HG02642 (cell line): ENCODE measurements around the gene DDX25.

Source experiments
- ATAC-seq: cut with Tn5 transposase; IDR thresholded peaks from one replicate; pipeline ENCODE4 v1.9.1; 2021; ENCODE audit warnings: mild to moderate bottlenecking; ENCODE audit not compliant: unreplicated experiment, poor library complexity

Gene DDX25

DNA sequence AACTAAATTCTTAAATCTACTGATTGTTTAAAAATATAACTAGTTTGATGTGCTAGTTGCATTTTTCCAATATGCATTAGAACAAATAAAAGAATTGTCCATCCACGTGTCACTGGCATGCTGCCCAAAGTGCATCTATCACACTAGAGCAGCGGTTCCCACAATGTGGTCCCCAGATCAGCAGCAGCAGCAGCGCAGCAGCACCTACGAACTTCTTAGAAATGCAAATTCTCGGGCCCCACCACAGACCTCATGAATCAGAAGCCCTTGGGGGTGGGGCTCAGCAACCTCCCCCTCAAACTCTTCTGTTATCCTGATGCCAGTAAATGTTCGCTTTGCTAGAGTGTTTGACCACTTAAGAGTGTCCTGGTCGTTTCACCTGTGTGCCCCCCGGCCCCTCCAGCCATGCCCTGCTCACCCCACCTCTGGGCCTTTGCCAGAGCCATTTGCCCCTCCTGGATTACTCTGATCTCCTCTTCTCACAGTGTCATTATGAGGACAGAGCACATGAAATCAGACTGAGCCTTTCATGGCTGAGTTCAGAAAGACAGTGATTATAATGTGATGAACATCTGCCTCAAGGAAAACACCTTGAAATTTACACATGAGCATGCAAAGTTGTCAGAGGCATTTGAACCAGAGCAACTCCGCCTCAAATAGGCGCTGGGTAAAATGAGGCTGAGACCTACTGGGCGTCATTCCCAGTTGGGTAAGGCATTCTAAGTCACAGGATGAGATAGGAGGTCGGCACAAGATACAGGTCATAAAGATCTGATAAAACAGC, 28.9 kb downstream of the DDX25 start:
- ATAC-seq, result no peak

DNA sequence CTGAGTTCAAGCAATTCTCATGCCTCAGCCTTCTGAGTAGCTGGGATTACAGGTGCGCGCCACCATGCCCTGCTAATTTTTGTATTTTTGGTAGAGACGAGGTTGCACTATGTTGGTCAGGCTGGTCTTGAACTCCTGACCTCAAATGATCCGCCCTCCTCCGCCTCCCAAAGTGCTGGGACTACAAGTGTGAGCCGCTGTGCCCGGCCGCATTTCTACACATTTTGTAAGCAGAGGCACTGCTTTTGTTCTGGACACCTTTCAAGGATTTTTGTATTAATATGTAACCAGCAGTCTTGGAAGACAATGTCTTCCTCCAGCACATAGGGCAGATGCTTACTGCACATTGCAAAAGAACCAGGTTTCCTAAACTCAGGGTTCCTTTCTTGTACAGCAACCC, 30.2 kb downstream of the DDX25 start:
- ATAC-seq, result no peak

DNA sequence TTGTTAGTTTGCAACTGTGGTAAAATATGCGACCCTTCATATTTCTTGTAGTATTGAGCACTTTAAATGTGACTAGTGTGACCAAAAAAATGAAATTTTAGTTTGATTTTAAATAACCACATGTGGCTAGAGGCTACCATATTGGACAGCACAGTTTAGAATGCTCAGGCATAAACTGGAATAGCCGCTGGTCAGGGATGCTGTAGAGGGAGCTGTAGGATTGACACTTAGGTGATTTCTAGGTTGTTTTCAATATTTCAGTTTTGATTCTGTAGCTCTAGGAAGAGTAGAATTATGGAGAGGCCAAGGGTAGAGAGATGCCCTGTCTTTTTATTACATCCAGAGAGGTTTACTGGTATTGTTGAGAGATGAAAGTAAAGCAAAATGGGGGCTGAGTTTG, 30.7 kb downstream of the DDX25 start:
- no peak for ATAC-seq

DNA sequence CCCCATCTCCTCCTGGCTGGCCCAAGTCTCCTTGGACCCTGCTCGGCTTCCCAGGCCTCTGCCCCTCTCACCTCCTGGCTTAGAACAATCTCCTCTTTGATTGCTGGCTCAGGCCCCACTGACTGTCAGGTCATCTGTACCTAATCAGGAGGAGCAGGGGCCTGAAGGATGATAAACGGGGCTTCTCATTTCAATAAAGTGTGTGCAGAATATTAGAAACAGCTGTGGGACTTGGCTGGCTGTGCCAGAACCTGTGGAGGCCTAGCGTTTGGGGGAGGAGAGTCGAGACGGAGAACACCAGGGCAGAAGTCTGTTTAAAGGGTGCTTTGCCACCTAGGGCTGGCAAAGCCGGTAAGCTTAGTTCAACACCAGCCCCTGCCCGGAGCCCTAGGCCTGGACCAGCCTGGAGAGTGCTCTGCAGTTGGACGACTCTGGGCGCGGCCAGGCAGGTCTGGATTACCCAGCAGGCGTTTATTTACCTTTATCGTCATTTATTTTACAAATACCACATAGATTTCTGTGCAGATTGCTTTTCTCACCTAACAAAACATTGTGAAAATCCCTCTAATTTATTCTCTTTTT, 31.4 kb downstream of the DDX25 start:
- no peak for ATAC-seq

DNA sequence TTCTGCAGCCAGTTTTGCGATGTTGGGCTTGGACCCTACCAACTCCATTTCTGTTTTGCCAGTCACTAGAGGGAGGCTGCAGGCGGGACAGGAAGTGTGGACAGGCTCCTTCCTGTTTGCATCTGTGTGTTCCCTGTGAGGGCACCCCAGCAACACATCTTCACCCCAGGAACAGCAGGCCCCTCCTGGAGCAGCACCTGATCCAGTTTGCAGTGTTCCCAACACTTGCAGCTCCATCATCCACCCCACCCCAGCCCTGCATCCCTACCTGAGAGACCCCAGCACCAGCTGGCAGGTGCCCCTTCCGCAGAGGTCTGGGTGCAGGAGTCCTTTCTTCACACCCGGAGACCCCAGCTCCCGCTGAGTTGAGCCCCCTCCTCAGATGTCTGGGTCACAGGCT, 34.1 kb downstream of the DDX25 start:
- ATAC-seq, result no peak

DNA sequence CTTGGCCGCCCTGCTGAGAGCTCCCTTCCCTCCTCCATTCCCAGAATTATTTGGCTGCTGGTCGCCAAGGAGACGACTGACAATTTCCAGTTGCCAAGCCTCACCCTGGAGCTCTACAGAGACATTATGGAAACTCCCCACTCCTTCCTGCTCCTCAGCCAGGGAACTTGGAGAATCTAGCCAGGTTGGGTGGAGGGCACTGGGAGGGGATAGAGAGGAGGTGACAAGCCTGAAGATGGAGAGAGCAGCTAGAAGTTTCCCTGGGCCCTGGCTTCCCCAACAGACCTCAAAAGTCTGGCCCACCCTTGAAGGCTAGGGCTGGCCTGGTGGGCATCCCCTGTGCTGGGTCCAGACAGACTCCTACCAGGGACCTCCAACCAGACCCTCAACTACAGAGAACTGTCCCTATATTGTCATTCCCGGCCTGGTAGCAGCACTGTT, 34.8 kb downstream of the DDX25 start:
- no peak for ATAC-seq

DNA sequence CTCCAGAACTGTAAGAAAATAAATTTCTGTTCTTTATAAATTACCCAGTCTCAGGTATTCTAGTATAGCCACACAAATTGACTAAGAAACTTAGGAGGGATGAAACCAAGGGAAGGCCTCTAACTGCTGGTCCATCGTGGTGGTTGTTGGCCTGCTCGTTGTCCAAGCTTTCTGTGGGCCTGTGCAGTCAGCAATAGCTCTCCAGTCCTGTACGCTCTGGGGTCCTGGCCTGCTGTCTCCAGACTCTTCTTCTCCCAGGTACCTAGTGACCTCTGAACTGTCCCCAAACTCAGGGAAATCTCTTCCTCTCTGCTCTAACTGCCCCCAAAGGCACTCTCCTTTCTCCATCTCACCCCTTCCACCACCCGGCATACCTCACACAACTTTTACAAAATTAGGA, 35.8 kb downstream of the DDX25 start:
- ATAC-seq, result no peak

DNA sequence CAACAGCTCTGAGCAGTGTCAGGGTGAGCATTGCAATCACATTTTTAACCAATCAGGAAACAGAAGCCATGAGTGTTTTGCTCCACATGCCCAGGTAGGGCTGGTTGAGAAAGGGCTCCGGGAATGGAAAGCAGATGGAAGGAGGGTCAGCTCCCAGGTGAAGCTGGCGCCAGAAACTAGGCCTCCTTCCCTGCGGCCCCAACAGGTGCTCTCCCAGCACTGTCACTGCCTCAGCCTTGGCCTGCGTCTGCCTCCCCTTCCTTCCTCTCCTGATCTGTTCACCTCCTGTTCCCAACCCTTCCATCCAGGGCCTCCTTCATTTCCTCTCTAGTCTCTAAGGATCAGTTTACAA, 36.9 kb downstream of the DDX25 start:
- ATAC-seq, result no peak

DNA sequence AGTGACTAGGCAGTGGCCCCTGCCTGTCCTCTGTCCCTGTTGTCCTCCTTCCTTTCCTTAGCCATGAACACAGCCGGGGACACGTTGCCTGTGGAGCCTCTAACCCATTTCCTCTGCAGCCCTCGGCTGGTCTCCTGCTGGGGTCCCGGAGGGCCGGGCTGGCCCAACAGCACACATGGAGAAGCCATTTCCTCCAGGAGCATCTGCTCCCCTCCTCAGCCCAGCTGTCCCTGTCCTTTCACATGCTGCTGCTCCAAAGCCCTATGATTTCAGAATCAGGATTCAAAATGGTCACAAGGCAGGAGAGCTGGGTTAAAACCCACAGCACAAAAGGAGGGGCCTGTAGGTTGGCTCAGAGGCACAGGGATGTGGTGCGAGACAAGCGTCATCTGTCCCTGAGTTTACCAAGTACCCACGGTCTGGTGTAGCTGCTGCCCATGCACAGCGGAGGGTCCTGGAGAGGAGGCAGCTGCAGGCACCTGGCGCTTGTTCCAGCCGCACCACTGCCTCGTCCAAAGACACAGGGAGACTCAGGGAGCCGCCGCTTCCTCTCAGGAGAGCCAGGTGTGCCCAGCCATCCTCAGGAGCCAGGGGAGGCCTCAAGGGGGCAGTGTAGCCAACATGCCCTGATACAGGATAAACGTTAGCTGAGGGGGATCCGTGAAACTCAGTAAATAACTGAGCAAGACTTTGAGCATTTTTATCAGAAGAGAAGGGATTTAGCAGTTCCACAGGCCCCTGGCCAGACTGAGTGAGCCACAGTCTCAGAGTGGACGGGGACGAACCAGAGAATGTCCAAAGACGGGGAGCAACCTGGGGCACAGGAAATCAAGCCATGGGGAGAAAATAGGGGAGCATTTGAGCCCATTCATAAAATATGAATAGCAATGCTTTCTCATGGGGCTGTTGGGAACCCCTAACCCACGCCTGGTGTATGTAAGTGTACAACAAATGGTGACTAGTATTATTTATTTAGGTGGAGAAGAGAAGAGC, 37.6 kb downstream of the DDX25 start:
- no peak for ATAC-seq

DNA sequence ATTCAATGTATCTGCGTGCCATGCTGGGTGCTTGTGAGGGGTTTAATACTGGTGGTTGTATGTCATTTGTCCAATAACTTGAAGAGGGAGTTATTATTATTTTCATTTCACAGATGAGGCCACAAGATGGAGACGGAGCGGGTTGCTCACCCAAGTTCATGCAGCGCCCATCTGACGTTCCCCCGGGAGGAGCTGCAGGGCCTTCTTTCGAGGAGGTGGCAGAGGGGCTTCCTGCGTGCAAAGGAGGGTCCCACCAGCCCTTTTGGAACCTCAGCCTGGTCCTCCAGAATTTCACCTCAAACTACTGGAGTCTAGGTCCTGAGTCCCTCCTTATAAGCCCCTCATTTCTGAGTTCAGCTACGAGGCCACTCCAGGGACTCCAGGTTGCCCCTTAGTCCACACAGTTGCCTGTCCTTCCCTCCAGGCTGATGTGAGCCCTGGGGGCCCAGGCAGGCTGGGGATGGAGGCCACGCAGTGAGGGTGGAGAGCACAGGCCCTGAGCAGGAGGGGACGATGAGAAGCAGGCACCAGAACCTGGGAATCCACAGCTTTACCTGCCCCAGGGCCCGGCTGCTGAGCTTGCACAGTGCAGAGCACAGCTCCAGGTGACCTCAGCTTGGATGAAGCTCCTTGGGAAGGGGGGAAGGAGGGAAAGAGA, 38.6 kb downstream of the DDX25 start:
- ATAC-seq, result no peak

DNA sequence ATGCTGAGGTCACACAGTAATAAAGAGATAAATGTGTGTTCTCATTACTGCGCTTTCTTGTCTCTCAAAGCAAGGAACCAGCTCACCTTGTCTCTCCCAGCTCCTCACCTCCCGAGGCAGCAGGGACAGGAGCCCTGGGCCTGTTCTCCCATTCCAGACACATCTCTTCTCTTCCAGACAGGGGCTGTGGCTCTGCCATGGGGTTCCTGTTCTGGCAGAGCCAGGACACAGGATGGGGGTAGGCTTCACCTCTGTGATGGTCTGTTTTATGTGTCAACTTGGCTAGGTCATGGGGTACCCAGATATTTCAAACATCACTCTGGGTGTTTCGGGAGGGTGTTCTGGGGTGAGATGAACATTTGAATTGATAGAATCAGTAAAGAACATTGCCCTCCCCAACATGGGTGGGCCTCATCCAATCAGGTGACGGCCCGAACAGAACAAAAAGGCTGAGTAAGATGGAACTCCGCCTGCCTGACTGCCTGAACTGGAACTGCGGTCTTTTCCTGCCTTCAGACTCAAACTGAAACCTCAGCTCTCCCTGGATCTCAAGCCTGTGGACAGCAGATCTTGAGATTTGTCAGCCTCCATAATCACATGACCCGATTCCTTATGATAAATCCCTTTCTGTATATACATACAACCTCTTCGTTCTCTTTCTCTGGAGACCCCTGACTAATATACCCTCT, 39.5 kb downstream of the DDX25 start:
- ATAC-seq, result no peak

DNA sequence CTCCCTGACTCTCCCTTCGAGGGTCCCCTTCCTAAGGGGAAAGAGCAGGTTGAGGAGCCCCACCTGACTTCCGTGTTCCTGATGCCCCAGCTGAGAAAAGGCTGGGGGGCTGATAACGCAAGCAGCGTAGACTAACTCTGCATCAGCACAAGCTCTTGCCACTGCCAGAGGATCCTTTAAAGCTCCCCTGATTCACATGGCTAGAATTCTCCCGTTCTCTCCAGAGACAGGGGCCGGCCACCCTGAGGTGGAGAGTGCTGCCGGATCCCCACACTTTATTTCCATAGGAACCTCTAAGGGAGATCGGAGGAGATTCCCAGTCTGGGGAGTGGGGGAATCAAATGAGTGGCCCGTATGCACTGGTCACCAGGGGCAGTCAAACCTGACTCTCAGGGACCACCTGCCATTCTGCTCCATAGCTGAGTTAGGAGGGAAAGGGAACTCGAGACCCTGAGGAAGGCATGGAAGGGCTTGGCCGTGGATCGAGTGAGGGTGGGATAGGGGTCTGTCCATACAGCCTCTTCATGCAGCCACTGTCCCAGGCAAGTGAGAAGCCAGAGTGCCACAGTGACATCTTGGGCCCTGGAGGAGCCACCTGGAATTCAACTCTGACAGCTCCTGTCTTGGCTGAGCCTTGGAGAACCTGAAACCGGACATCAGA, 40.2 kb downstream of the DDX25 start:
- ATAC-seq, result no peak

DNA sequence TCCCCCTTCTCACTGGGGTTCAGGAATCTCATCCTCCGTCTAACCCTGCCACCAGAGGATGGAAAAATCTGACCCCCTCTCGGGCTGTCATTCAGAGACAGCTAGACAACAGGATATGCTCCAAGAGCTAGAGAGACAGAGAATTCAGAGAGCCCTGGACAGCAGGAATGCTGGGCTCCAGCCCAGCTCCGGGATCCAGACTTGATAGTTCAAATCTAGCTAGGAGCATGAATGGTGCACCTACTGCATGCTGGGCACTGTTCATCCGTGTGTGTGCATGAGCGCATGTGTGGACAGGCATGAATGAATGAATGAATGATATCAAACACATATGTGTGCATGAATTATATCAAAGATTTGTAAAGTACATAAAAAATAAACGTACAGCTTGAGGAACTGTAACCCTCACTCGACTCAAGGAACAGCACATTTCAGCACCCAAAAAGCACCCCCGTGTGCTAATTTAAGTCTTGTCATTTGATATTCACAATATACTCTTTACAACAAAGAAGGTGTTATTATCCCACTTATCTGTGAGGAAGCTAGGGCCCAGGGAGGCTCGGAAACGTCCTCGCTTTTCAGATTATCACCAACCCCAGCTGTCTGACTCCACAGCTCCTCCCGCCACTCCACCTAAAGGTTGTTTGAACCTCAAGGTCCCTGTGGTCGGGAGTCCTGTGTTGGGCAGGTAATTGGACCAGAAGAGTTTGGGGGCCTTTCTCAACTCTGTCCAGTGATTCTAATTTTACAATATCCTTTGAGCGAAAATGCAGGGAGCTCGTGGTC, 40.9 kb downstream of the DDX25 start:
- no peak for ATAC-seq

DNA sequence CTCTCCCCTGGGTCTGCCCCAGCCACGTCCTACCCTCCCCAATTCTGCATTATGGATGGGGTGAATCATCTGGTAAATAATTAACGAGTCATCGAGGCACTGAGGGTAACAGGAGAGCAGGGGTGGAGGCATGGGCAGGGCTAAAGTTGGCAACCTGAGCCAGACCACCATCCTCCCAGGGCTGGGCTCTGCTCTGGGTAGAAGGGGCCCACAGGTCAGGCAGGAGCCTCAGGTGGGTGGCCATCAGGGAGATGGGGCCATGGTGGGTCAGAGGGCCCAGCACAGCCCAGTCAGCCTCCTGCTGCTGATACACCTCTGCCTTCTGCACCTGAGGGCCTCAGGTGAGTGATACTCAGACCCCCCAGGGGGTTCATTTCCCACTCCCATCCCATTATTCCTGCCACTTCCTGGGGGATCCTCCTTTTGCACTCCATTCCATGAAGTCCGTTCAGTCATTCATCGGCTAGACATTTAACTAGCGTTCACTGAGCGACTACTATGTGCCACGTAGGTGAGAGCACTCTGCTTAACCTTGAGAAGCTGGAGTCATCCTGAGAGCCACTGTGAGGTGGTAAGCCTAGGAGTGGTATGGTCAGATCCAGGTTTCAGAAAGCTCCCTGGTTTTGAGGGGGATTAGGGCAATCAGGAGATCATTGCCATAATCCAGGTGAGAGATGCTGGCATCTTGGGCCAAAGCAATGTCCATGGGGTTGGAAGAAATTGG, 41.7 kb downstream of the DDX25 start, which contains the start of gene VSIG10L2:
Gene VSIG10L2, plus strand, starts transcription at position 248 of the 724 bp plus-strand sequence. Its CDS starts 12 bp downstream, at position 260.
- no peak for ATAC-seq

DNA sequence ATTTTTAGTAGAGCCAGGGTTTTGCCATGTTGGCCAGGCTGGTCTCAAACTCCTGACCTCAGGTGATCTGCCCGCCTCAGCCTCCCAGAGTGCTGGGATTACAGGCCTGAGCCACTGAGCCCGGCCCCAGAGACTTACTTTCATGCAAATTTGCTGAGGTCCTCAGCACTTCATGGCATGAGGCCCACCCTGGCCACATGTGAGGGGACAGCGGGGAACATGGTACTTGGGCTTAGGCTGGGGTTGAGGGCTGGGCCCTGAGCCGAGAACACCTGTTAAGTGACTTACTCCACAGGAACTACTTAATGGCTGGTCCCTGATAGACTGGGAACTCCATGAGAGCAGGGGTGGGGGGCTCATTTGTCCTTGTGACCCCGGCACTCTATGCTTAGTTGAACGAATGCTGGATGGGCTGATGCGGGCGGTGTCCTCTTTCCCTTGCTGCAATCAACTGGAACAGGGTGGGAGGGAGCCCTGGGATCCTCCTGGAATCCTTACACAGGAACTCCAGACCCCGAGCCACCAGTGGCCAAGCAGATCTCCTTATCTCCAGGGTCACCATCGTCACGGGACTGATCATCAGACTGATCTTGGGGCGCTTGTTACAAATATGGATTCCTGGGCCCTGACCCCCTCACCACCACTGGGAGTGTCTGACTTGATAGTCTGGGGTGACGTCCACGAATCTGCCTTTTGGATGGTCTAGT, 42.6 kb downstream of the DDX25 start:
- ATAC-seq, result no peak

DNA sequence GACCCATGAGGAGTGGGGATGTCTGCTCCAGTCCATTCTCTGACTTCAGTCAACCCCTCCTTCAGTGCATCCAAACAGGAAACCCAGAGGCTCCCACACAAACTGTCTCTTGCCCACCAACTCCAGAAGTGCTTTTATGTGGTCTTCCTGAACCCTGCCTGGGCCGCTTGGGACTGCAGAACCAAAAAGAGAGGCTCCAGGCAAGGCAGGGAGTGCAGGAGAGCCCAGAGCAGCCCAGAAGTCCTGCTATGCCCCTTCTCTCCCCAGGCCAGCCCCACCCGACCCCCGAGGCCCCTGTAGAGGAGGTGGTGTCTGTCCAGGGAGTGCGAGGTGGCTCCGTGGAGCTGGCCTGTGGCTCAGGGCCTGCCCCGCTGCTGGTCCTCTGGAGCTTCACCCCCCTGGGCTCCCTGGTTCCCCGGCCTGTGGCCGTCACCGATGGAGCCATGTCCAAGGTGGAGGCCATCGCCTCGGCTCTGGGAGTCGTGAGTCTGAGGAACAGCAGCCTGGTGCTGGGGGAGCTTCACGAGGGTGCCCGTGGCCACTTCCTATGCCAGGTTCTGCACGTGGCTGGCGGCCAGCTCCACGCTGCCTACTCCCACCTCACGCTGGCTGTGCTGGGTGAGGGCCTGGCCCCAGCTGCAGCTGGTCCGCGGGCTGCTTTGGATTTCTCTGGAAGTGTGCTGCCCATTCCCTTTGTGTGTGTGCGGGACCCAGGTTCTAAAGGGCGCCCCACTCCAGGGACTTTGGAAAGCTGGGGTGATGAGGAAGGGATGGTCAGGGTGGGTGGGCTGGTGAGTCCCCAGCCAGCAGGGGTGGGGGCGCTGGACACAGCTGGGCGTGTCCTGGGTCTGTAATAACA, 43.3 kb downstream of the DDX25 start:
- no peak for ATAC-seq
